Measurements from ENCODE around the gene CEP164. TPM values are rescaled to one million over a fixed set of nuclear protein-coding genes. Genes with fewer than 3 reads are reported as not detected.

The CEP164 gene
- polyA plus RNA-seq, 1 of the 3 experiments (the other 2 are of a cell fraction) = 27.7 TPM

DNA sequence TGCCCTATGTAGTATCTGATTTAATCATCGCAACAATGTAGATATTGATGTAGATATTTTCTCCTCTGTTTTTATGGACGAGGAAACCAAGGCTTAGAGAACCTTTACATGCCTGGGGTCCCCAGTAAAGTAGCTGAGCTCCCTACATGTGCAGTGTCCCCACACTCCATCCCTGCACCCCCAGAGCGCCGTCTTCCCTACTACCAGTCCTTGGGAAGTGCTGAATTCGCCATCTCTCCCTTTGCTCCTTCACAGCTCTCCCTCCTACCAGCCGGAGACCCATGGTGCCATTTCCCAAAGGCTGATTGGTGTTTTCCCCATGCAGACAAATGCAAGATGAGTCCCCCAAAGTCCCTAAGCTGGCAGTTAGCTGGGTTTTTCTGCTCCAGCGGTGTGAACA lies 86.0 kb downstream of the CEP164 start:
- Histone ChIP-seq H3F3A (replicated peaks; ENCODE audit: insufficient read depth) (no peaks in the 10 kb centered on the region), H3K27ac (ENCODE audit: low read depth in 2 of 2, low read length in 1 of 2) (no peak overlapping the region), H3K4me1 (ENCODE audit: control insufficient read depth in 1 of 2, insufficient read depth in 2 of 2, low read depth in 1 of 2, low read length in 1 of 2) (peaks cover 0 to 12% of the 10 kb centered on the region in 2 experiments; a peak in 1 of 4 replicates), H3K36me3 (replicated peaks in 1 of 2; ENCODE audit: control insufficient read depth in 1 of 2, insufficient read depth in 2 of 2, low read length in 1 of 2) (peaks cover 12 to 24% of the 10 kb centered on the region in 2 experiments), H3K9ac (no peak overlapping the region), H3K4me2 (no peak overlapping the region), H2AFZ (ENCODE audit: low read depth) (no peak overlapping the region), H3K27me3 (ENCODE audit: insufficient read depth) (no peaks in the 10 kb centered on the region), H3K79me2 (ENCODE audit: insufficient read depth) (no peaks in the 10 kb centered on the region), H4K20me1 (ENCODE audit: insufficient read depth) (no peaks in the 10 kb centered on the region), H3K4me3 (ENCODE audit: low read depth in 2 of 2, low read length in 1 of 2) (no peak overlapping the region), H3K9me2 (no peaks in the 10 kb centered on the region), H3K9me3 (no peaks in the 10 kb centered on the region)
- TF ChIP-seq RCOR1 (IDR thresholded peaks at IDR 0.05; ENCODE audit: low read length) (no peak), TAF1 (IDR thresholded peaks at IDR 0.05; ENCODE audit: borderline replicate concordance, low read depth, low read length) (no peak), EP300 (IDR thresholded peaks at IDR 0.05; ENCODE audit: borderline replicate concordance in 1 of 2, low read depth in 1 of 2, low read length in 1 of 2) (no peak), JUND (IDR thresholded peaks at IDR 0.05) (no peak), FOXJ3 (CRISPR knock-in tag; IDR thresholded peaks at IDR 0.05) (no peak), NRF1 (IDR thresholded peaks at IDR 0.05; ENCODE audit: low read depth, low read length) (no peak), RFX5 (IDR thresholded peaks at IDR 0.05; ENCODE audit: low read length) (no peak), RAD21 (IDR thresholded peaks at IDR 0.05; ENCODE audit: low read length) (no peak), TEAD4 (IDR thresholded peaks at IDR 0.05; ENCODE audit: borderline replicate concordance, insufficient read depth) (no peak), POLR2AphosphoS5 (IDR thresholded peaks at IDR 0.05; ENCODE audit: low read depth, low read length) (no peak), CHD2 (IDR thresholded peaks at IDR 0.05; ENCODE audit: low read length, partially characterized antibody) (no peak), SMC3 (IDR thresholded peaks at IDR 0.05; ENCODE audit: low read depth, low read length) (no peak), MXI1 (IDR thresholded peaks at IDR 0.05; ENCODE audit: low read depth, low read length) (no peak), ELF1 (IDR thresholded peaks at IDR 0.05) (no peak), FOXM1 (IDR thresholded peaks at IDR 0.05; ENCODE audit: low read depth) (no peak), EZH2phosphoT487 (IDR thresholded peaks at IDR 0.05; ENCODE audit: borderline replicate concordance, low read depth) (no peak)
- TF ChIP-seq, protein P1, sequence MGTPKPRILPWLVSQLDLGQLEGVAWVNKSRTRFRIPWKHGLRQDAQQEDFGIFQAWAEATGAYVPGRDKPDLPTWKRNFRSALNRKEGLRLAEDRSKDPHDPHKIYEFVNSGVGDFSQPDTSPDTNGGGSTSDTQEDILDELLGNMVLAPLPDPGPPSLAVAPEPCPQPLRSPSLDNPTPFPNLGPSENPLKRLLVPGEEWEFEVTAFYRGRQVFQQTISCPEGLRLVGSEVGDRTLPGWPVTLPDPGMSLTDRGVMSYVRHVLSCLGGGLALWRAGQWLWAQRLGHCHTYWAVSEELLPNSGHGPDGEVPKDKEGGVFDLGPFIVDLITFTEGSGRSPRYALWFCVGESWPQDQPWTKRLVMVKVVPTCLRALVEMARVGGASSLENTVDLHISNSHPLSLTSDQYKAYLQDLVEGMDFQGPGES (IDR thresholded peaks at IDR 0.05; ENCODE audit: low read depth, low read length) = no peak
- TF ChIP-seq, protein P2, sequence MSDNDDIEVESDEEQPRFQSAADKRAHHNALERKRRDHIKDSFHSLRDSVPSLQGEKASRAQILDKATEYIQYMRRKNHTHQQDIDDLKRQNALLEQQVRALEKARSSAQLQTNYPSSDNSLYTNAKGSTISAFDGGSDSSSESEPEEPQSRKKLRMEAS (IDR thresholded peaks at IDR 0.05; ENCODE audit: low read depth) = no peak
- TF ChIP-seq, protein P3, sequence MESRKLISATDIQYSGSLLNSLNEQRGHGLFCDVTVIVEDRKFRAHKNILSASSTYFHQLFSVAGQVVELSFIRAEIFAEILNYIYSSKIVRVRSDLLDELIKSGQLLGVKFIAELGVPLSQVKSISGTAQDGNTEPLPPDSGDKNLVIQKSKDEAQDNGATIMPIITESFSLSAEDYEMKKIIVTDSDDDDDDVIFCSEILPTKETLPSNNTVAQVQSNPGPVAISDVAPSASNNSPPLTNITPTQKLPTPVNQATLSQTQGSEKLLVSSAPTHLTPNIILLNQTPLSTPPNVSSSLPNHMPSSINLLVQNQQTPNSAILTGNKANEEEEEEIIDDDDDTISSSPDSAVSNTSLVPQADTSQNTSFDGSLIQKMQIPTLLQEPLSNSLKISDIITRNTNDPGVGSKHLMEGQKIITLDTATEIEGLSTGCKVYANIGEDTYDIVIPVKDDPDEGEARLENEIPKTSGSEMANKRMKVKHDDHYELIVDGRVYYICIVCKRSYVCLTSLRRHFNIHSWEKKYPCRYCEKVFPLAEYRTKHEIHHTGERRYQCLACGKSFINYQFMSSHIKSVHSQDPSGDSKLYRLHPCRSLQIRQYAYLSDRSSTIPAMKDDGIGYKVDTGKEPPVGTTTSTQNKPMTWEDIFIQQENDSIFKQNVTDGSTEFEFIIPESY (IDR thresholded peaks at IDR 0.05; ENCODE audit: borderline replicate concordance, low read depth) = no peak
- TF ChIP-seq, protein P4, sequence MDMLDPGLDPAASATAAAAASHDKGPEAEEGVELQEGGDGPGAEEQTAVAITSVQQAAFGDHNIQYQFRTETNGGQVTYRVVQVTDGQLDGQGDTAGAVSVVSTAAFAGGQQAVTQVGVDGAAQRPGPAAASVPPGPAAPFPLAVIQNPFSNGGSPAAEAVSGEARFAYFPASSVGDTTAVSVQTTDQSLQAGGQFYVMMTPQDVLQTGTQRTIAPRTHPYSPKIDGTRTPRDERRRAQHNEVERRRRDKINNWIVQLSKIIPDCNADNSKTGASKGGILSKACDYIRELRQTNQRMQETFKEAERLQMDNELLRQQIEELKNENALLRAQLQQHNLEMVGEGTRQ (IDR thresholded peaks at IDR 0.05; ENCODE audit: borderline replicate concordance, low read depth, low read length) = no peak
- 94% methylated on average over 7 of the region's 7 CpGs for WGBS (ENCODE audit: low lambda C conversion rate)
- DNase-seq = no peak
- ChIA-PET CTCF (interaction anchor here (0.7 to 6.9 kb wide), 7 partner anchors 11 to 533 kb away, joined by 3 to 73 read pairs (median 4); no protein-coding TSS in a partner anchor), POLR2A (no interaction called here)
